Measurements from ENCODE around the gene HSP90AA1. TPM values are rescaled to one million over a fixed set of nuclear protein-coding genes. Genes with fewer than 3 reads are reported as not detected.
"Not testable (repeated sequence)": the region's sequence is repeated elsewhere in the genome, so short reads cannot be mapped to it uniquely, and the experiment has no call there.

Gene HSP90AA1
- total and polyA plus RNA-seq, 9 donors, result 197 to 502 (median 299) TPM

GRCh38 chr14:102071283-102071998 lies 15.4 kb downstream of the HSP90AA1 start:
- intact Hi-C loops (cut with DNase I), result no loop called here
- Histone ChIP-seq H3K36me3 (no peaks in the 10 kb centered on the region), H3K4me3 (no peak overlapping the region), H3K27ac (no peak overlapping the region), H3K9me3 (no peaks in the 10 kb centered on the region), H3K27me3 (no peaks in the 10 kb centered on the region), H3K4me1 (ENCODE audit: insufficient read depth) (no peaks in the 10 kb centered on the region)
- no peak for DNase-seq
- TF ChIP-seq EP300 (IDR thresholded peaks at IDR 0.05) (no peak), CTCF (IDR thresholded peaks at IDR 0.05) (no peak), POLR2A (IDR thresholded peaks at IDR 0.05) (no peak)
- WGBS, 3 donors, result 74 to 76% (median 75%) methylated on average over 10 of the region's 10 CpGs

- no peaks in the 10 kb centered on the region for H3K9me3 ChIP-seq
- no peak overlapping the region for H3K27ac ChIP-seq
- H3K4me1 ChIP-seq (ENCODE audit: insufficient read depth), result no peaks in the 10 kb centered on the region
- H3K36me3 ChIP-seq, result no peaks in the 10 kb centered on the region
- intact Hi-C loops (cut with DNase I), result no loop called here
- H3K27me3 ChIP-seq, result no peaks in the 10 kb centered on the region
- peak in 1 of 5 donors; percentile 28 for DNase-seq
- WGBS, 3 donors, result 81 to 89% (median 83%) methylated on average over 8 to 12 of the region's 12 CpGs
- no peak overlapping the region for H3K4me3 ChIP-seq
- TF ChIP-seq POLR2A (IDR thresholded peaks at IDR 0.05) (no peak), CTCF (IDR thresholded peaks at IDR 0.05) (no peak), EP300 (IDR thresholded peaks at IDR 0.05) (no peak)
Measured at GRCh38 chr14:102066041-102066451, 20.8 kb downstream of the HSP90AA1 start.

GRCh38 chr14:102064590-102064989 lies 22.3 kb downstream of the HSP90AA1 start:
- H3K4me3 ChIP-seq; H3K9me3 ChIP-seq; H3K27ac ChIP-seq; H3K36me3 ChIP-seq; intact Hi-C loops (cut with DNase I); H3K27me3 ChIP-seq; H3K4me1 ChIP-seq (ENCODE audit: insufficient read depth): not testable (repeated sequence)
- WGBS, 3 donors, result 87 to 96% (median 88%) methylated on average over 8 of the region's 8 CpGs
- peak in 1 of 5 donors; percentile 25 for DNase-seq

GRCh38 chr14:102063808-102064429 lies 22.9 kb downstream of the HSP90AA1 start:
- H3K27me3 ChIP-seq, result no peaks in the 10 kb centered on the region
- intact Hi-C loops (cut with DNase I), result no loop called here

More at GRCh38 chr14:102063808-102064429, 22.9 kb downstream of the HSP90AA1 start:
- WGBS, 3 donors, result 43 to 54% (median 43%) methylated on average over 14 of the region's 14 CpGs
- no peaks in the 10 kb centered on the region for H3K9me3 ChIP-seq
- TF ChIP-seq CTCF (IDR thresholded peaks at IDR 0.05) (no peak), EP300 (IDR thresholded peaks at IDR 0.05) (no peak), POLR2A (IDR thresholded peaks at IDR 0.05) (no peak)
- H3K4me1 ChIP-seq (ENCODE audit: insufficient read depth), result no peaks in the 10 kb centered on the region
- H3K4me3 ChIP-seq, result no peak overlapping the region
- no peaks in the 10 kb centered on the region for H3K36me3 ChIP-seq
- H3K27ac ChIP-seq, result peak overlapping the region in 1 of 2 donors; percentile 12
- DNase-seq, result peak in 1 of 5 donors; percentile 33
